Renal pelvis (tissue), 4 donors: Measurements from ENCODE around the gene KCTD19. TPM values are rescaled to one million over a fixed set of nuclear protein-coding genes. Genes with fewer than 3 reads are reported as not detected.
A peak's percentile ranks its signal among the peaks of the same experiment; 100 is the strongest.

Experiments used
- DNase-seq: peaks from one replicate; pipeline ENCODE4 v3.0.0-alpha.2; 2013
- polyA plus RNA-seq, 3 donors: library from polyadenylated mRNA; unstranded; fragments of 120-200 nt; gene quantifications; one replicate each; pipeline ENCODE4 v1.2.1, GENCODE V29; 2013; ENCODE audit not compliant: insufficient read length in 3 of 3

The KCTD19 gene
- polyA plus RNA-seq, 3 donors: 1.1 to 3.1 (median 2.9) TPM

DNA sequence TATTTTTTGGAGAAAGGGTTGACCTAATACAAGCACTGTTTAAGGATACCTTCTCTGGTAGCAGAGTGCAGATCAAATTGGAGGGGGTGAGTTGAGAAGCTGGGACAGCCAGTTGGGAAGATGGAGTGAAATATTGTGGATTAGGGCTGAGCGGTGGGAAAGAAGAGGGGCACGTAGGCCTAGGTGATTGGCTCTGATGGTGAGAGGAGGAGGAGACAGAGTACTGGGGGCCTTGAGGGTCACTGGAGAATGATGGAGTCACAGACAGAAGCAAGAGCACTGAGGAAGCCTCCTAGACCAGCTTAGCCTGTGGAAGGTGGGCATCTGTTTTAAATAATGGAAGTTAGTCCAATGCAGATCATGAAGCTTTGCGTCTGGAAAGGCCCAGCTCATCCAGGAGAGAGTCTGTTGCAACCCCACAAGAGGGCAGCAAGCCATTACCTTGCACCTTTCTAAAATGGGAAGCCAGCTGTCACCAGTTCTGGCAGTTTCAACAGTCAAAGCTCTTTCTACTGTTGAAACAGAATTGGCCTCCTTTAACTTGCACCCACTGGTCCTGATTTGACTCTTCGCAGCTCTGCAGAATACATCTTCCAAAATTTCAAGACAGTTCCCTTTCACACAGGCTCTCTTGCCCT lies 66.0 kb downstream of the KCTD19 start:
- no peak for DNase-seq

DNA sequence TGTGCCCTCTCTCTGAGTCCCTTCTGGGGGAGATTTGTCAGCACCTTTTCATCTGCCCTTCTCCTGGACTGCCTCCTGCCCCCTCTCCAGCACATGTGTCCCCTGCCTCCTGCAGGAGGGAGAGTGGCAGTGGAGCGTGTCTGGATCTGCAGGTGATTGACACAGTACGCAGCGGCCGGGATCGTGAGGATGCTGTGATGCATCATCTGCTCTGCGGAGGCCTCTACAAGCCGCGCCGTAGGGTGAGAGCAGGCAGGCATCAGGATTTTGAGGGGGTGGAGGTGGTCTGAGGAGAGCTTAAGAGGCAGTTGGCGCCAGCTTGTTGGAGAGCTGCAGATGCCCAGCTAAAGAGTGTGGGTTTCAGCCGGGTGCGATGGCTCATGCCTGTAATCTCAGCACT lies 66.8 kb downstream of the KCTD19 start:
- DNase-seq: no peak

DNA sequence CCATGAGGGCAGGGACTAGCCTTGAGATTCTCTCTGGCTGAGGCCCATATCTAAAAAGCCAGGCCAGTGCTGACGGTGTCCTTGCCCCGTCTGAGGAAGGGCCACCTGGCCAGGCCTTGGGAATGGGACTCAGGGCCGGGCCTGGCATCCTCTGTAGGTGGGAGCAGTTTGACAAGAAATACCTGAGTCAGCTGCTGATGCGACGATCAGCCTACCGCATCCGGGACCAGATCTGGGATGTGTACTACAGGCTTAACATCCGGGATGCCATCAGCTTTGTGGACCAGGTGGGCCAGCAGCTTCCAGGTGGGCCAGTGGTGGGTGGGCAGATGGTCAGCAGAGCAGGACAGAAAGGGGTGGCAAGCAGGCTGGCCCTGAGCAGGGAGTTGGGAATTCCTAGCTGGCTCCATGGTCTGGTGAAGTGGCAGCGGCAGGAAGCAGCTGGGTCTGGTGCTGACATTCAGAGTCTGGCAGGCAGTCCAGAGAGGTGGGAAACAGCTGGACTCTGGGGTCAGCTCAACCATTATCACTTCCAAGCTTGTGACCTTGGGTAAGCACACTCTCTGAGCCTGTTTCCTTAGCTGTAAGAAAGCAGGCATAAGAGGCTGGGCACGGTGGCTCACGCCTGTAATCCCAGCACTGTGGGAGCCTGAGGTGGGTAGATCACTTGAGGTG lies 68.2 kb downstream of the KCTD19 start:
- DNase-seq: no peak

DNA sequence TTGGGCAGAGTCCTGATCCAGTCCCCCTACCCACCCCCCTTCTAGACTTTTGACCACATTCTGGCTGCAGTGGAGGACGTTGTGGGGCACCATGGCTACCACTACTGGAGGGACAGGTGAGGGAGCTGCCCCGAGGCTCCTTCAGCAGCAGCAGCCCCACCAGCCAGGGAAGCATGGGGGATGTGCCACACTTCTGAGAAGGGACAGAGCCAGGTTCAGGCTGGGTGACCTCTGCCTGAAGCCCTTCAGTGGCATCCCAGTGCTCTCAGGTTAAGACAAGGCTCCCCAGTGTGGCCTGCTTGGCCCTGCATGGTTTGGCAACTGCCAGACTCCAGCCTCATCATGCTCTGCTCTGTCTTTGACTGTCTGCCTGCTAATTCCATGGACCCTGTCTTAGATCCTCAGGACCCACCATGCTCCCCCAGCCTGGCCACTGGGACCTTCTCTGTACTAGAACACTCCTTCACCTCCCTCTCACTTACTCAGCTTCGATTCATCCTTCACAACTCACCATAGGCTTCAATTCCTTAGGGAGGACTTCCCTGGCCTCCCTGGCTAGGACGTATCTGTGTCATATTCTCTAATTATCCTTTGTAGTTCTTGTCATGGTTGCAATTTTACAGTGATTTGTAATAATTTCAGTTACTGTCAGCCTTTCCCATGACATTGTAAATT lies 68.9 kb downstream of the KCTD19 start:
- DNase-seq: no peak

- no peak for DNase-seq
Measured at GRCh38 chr16:67256701-67257230, 69.8 kb downstream of the KCTD19 start.

GRCh38 chr16:67255553-67256221 lies 70.9 kb downstream of the KCTD19 start:
- DNase-seq: no peak

GRCh38 chr16:67254801-67255552 lies 71.6 kb downstream of the KCTD19 start:
- no peak for DNase-seq

DNA sequence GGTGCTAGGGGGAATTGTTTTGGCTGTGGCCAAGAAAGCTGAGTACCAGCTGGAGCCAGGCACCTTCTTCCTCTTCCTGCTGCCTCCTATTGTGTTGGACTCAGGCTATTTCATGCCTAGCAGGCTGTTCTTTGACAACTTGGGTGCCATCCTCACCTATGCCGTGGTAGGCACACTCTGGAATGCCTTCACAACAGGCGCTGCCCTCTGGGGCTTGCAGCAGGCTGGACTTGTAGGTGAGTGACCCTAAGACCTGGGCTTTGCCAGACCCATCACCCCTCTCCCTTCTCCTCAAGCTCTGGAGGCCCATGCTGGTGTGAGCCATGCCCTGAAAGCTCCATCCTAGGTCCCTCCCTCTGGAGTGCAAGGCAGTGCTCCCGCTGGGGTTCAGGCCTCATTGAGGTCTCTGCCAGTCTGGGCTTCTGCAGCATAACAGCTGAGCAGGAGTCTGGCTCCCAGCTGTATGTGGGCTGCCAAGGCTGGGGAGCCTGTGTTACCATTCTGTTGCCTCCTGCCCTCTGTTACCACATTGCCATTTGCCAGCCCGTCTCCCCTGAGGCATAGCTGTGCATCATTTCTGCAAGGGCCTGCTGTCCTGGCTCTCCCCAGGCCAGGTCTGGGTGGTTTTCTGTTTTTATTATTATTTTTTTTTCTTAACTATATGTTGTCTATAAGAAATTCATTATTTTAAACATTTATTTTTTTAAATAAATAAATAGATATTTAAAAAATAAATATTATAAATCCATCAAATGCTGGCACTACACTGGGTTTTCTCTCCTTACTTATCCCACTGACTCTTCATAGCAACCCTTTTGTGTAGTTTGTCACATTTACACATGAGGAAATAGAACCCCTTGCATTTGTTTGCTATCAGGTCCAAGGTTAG lies 73.7 kb downstream of the KCTD19 start:
- DNase-seq: no peak

DNA sequence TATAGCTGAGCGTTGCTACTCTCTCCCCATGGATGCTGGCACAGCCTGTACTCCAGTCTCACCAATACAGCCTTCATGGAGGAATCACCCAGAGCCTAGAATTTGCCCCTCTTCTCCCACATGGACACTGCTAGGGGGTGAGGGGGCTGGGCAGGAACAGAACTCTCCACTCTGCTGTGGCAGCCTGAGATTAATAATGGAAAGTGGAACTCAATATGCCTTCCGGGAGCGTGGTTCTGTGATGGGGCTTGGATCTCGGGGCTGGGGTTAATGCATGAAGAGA lies 76.6 kb downstream of the KCTD19 start:
- DNase-seq: no peak

GRCh38 chr16:67249178-67250044 lies 77.1 kb downstream of the KCTD19 start:
- no peak for DNase-seq

DNA sequence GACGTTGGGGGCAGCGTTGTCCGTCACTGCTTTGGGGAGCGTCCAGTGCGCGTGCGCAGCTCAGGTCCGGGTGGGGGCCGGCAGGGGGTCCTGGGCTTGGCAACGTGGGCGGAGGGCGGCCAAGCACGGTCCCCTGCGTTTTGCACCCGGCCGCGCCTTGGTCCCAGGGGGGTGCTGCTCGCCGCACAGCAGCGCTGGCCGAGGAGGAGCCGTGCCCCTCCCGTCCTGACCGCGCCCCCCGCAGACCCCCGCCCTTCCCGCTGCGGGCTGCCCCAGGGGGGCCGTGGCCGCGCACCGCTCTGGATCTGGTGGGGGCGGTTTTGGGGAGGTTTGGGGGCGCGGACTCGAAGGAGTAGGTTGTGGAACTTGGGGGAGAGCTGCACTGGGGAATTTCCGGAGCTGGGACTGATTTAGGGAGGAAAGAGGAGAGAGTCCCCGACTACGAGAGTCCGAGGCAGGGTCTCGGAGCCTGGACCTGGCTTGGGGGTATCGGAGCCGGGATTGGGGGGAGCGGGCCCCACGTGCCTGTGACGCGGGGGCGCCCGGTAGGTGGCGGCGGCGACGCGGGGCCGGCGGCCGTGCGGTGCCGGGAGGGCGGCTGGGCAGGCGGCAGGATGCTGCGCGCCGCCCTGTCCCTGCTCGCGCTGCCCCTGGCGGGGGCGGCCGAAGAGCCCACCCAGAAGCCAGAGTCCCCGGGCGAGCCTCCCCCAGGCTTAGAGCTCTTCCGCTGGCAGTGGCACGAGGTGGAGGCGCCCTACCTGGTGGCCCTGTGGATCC lies 78.0 kb downstream of the KCTD19 start, which contains the start of gene SLC9A5:
SLC9A5 (plus strand) TSS at position 579 of the 777 bp plus-strand sequence; CDS start at position 615, 36 bp downstream.
- no peak for DNase-seq

DNA sequence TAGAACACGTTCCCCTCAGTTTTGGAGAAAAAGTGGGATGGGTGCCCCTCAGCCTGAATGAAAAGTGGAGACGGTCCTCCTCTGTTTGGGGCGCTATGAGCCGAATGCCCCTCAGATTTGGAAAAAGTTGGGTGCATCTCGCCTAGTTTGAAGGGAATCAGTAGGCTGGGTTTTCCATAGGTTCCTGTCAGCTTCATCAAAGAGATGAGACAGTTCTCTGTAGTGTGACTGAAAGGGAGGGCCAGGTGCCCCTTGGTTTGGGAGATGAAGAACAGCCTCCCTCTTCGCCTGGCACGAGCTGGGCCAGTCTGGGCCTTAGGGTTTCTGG lies 78.5 kb downstream of the KCTD19 start:
- DNase-seq: no peak

- peak; percentile 94 for DNase-seq
Measured at GRCh38 chr16:67247192-67248072, 79.1 kb downstream of the KCTD19 start, which contains the start of gene FHOD1. Gene FHOD1 (minus strand): TSS chr16:67247481. CDS start chr16:67247410, 71 bp downstream.

DNA sequence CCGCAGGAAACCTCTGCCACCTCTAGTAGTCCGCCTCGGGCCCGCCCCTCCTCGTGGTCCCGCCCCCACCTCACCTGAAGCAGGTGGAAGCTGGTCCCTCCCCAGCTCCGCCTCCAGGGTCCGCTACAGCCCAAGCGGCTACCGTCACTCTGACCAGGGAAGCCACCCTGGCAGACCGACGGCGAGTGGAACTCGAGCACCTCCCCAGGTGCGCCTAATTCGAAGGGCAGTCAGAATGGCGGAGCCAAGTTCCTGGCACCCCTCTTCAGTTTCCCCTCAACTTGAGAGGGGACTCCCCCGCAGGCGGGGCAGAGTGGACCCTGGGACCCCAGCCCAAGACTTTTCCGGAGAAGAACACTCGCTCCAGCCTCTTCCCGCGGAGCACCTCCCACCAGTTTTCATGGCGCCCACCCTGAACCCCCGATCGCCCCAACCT lies 79.8 kb downstream of the KCTD19 start:
- no peak for DNase-seq

GRCh38 chr16:67246081-67246755 lies 80.3 kb downstream of the KCTD19 start:
- DNase-seq: peak; percentile 81

GRCh38 chr16:67245674-67246080 lies 80.9 kb downstream of the KCTD19 start:
- DNase-seq: no peak

GRCh38 chr16:67245186-67245585 lies 81.4 kb downstream of the KCTD19 start:
- no peak for DNase-seq
